AG04450 (cell line): ENCODE measurements around the gene CTSE. TPM values are rescaled to one million over a fixed set of nuclear protein-coding genes. Genes with fewer than 3 reads are reported as not detected.
"Not testable (repeated sequence)": the region's sequence is repeated elsewhere in the genome, so short reads cannot be mapped to it uniquely, and the experiment has no call there.

ENCODE experiments used
- CTCF ChIA-PET: fragments of 300-600, 350-600 bp; formaldehyde crosslinking; extraction: SDS; loops from one replicate; lab custom pipeline; 2022; ENCODE audit warnings: antibody characterized with exemption, inconsistent platforms; lab: Charles Lee
- POLR2A ChIA-PET: fragments of 350-600 bp; formaldehyde crosslinking; extraction: SDS; loops from one replicate; lab custom pipeline; 2021; ENCODE audit warnings: antibody characterized with exemption, inconsistent platforms; lab: Yijun Ruan, JAX
- DNase-seq: peaks from one replicate; pipeline ENCODE4 v3.0.0-alpha.2; 2011; ENCODE audit warnings: low read depth, low spot score
- H3K27ac ChIP-seq: one replicate; pipeline ENCODE4 v1.5.1; 2012; ENCODE audit warnings: low read depth, low read length, control low read depth
- H3K27me3 ChIP-seq: one replicate; pipeline ENCODE4 v1.6.0; 2012; ENCODE audit warnings: low read length; ENCODE audit not compliant: control insufficient read depth, insufficient read depth
- H3K4me3 ChIP-seq: 2 replicates; pipeline ENCODE4 v1.5.1; 2011; ENCODE audit warnings: mild to moderate bottlenecking, low read depth, low read length, control low read depth
- H3K9me3 ChIP-seq: 2 replicates; pipeline ENCODE4 v1.5.1; 2012; ENCODE audit warnings: low read length; ENCODE audit not compliant: control insufficient read depth, insufficient read depth
- polyA plus RNA-seq: library from polyadenylated mRNA; depleted of rRNA; stranded (reverse); fragments of >200 nt; gene quantifications from 2 replicates; pipeline ENCODE4 v1.2.3, GENCODE V29; 2011
- TF ChIP-seq, protein P1 (sequence below): IDR thresholded peaks from 2 replicates; pipeline ENCODE4 v1.5.1; 2011; ENCODE audit warnings: low read depth, low read length, control low read depth, inconsistent platforms

Gene CTSE
- polyA plus RNA-seq, 1 experiment = not detected

DNA sequence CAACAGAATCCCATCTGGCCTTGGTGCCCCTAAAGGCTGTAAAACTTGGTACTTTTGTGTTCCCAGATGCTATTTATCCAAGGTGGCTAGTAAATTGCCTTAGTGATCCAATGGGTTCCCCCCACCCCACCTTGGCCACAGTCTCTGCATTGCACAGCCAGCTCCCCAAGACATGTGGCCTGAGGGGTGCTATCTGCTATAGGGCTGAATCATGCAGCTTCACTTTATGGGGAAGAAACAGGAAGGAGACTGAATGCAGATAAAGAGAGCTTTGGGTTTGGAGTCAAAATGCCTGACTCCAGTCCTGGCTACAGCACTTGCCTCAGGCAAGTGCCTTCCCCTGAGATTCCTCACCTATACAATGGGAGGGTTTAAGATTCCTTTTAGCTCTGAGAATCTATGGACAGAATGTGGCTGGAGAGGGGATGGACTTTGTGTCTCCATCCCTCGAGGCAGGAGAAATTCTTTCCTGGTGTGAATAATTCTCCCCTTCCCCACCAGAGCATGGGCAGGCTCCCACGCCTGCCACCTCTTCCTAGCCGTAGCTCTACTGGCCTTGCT is 35.7 kb upstream of the CTSE start:
- no peak for DNase-seq
- CTCF ChIA-PET = no interaction called here
- POLR2A ChIA-PET = no interaction called here
- no peak overlapping the region for H3K27ac ChIP-seq
- H3K27me3 ChIP-seq = peaks cover 15% of the 10 kb centered on the region
- peaks cover 3% of the 10 kb centered on the region; the same call in 1 of the 2 replicates for H3K9me3 ChIP-seq
- TF ChIP-seq, protein P1, sequence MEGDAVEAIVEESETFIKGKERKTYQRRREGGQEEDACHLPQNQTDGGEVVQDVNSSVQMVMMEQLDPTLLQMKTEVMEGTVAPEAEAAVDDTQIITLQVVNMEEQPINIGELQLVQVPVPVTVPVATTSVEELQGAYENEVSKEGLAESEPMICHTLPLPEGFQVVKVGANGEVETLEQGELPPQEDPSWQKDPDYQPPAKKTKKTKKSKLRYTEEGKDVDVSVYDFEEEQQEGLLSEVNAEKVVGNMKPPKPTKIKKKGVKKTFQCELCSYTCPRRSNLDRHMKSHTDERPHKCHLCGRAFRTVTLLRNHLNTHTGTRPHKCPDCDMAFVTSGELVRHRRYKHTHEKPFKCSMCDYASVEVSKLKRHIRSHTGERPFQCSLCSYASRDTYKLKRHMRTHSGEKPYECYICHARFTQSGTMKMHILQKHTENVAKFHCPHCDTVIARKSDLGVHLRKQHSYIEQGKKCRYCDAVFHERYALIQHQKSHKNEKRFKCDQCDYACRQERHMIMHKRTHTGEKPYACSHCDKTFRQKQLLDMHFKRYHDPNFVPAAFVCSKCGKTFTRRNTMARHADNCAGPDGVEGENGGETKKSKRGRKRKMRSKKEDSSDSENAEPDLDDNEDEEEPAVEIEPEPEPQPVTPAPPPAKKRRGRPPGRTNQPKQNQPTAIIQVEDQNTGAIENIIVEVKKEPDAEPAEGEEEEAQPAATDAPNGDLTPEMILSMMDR = no peak
- no peak overlapping the region for H3K4me3 ChIP-seq

DNA sequence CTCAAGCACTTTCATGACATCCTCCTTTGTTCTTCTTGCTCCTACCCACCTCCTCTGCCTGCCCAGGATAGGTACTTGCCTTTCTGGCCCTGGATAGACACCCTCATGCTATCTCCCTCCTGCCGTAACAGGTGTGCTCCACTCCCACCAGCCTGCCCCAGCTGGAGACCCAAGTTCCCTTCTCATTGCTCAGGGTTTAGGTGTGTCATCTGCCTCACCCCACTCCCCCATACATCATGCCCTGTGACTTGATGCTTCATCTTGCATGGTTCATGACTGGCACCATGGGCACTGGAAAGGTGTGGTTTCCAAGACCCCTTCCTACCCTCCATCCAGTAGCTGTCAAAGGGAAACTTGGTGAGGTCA is 35.2 kb upstream of the CTSE start:
- Histone ChIP-seq H3K4me3 (no peak overlapping the region), H3K9me3 (peaks cover 3% of the 10 kb centered on the region; the same call in 1 of the 2 replicates), H3K27me3 (peaks cover 15% of the 10 kb centered on the region), H3K27ac (no peak overlapping the region)
- ChIA-PET CTCF (no interaction called here), POLR2A (no interaction called here)
- DNase-seq = no peak
- TF ChIP-seq, protein P1 = no peak

DNA sequence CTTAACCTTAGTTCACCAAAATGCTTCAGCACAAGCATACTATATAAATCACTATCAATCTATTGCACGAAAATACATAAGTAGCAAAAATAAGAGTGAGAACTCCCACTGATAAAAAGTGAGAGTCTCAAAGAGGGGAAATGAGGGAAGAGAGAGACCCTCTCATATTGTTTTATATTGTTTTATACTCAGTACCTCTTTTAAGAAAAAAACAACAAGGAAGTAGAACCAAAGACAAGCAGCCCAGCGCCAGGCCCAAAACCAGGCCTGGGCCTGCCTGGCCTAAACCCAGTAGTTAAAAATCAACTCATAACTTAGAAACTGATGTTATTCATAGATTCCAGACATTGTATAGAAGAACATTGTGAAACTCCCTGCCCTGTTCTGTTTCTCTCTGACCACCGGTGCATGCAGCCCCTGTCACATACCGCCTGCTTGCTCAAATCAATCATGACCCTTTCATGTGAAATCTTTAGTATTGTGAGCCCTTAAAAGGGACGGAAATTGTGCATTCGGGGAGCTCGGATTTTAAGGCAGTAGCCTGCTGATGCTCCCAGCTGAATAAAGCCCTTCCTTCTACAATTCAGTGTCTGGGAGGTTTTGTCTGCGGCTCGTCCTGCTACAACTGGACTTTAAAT is 34.7 kb upstream of the CTSE start:
- H3K4me3 ChIP-seq, CTCF ChIA-PET, H3K9me3 ChIP-seq, POLR2A ChIA-PET, DNase-seq, H3K27ac ChIP-seq: not testable (repeated sequence)
- peaks cover 15% of the 10 kb centered on the region for H3K27me3 ChIP-seq

DNA sequence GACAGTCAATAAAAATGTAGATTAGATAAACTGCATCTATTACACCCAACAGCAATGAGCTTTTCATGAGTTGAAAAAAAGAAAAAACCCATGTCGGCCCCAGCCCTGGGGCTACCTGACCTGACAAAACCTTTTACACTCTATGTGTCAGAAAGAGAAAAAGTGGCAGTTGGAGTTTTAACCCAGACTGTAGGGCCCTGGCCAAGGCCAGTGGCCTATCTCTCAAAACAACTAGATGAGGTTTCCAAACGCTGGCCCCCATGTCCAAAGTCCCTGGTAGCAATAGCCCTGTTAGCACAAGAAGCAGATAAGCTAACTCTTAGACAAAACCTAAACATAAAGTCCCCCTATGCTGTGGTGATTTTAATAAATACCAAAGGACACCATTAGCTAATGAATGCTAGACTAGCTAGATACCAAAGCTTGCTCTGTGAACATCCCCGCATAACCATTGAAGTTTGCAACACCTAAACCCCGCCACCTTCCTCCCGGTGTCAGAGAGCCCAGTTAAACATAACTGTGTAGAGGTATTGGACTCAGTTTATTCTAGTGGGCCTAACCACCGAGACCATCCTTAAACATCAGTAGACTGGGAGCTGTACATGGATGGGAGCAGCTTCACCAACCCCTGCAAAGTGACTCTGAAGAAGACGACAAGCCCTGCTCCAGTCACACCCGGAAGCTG is 32.1 kb upstream of the CTSE start:
- H3K27ac ChIP-seq, H3K4me3 ChIP-seq, DNase-seq, H3K9me3 ChIP-seq, POLR2A ChIA-PET: not testable (repeated sequence)
- peaks cover 20% of the 10 kb centered on the region for H3K27me3 ChIP-seq
- CTCF ChIA-PET = interaction anchor here (0.6 kb wide), 1 partner anchor 76 kb away, joined by 4 read pairs; no protein-coding TSS in a partner anchor

DNA sequence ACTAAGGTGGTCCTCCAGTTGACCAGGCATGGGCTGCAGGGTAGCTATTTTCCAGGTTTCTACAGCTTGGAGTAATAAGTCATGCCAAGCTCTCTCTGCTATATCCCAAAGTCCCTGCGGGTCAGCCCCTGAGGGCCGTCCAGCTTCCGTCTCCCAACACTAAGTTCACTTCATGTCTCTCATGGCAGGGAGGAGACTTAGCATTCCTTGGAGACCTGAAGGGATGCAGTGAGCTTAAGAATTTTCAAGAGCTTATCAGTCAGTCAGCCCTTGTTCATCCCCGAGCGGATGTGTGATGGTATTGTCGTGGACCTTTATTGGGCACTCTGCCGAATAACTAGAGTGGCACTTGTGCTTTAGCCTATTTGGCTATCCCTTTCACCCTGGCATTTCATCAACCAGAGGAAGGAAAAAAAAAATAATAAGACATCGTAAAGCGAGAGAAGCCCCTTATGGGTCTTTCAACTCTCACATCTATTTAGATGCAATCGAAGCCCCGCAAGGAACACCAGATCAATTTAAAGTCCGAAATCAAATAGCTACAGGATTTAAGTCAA is 31.5 kb upstream of the CTSE start:
- H3K9me3 ChIP-seq, POLR2A ChIA-PET, H3K27ac ChIP-seq, CTCF ChIA-PET, DNase-seq, H3K4me3 ChIP-seq: not testable (repeated sequence)
- peaks cover 20% of the 10 kb centered on the region for H3K27me3 ChIP-seq

DNA sequence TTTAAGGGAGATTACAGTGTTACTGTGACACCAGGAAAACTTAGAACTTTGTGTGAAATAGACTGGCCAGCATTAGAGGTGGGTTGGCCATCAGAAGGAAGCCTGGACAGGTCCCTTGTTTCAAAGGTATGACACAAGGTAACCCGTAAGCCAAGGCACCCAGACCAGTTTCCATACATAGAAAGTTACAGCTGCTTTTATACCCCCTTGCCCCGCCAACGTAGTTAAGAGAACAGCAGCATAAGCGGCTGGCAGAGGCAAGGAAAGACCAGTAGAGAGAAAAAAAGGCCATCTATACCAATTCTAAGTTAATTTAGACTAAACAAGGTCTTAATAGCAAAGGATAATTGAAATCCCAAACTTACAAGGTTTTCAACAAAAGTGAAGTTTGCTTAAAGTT is 29.9 kb upstream of the CTSE start:
- H3K27me3 ChIP-seq = peaks cover 16% of the 10 kb centered on the region
- H3K4me3 ChIP-seq, POLR2A ChIA-PET, H3K9me3 ChIP-seq, H3K27ac ChIP-seq, CTCF ChIA-PET, DNase-seq: not testable (repeated sequence)

DNA sequence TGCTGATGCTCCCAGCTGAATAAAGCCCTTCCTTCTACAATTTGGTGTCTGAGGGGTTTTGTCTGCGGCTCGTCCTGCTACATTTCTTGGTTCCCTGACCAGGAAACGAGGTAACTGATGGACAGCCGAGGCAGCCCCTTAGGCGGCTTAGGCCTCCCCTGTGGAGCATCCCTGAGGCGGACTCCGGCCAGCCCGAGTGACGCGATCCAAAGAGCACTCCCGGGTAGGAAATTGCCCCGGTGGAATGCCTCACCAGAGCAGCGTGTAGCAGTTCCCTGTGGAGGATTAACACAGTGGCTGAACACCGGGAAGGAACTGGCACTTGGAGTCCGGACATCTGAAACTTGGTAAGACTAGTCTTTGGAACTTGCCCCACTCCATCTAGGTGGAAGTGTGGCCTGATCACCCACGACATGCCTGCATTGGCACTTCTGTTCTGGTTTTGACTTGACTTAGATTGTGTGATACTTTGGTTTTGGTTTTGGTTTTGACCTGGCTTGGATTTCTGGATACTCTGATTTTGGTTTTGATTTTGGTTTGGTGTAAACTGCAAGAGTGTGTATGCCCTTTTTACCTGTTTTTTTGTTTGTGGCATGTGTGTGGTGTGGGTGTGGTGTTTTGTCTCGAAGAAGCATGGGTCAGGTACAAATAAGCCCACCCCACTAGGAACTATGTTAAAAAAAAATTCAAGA is 29.4 kb upstream of the CTSE start, which contains the start of gene RHEX:
Gene RHEX (plus strand): TSS at position 255 of the 692 bp plus-strand sequence. CDS start 44,656 bp downstream, outside the sequence.
- H3K4me3 ChIP-seq, CTCF ChIA-PET, POLR2A ChIA-PET, H3K9me3 ChIP-seq, H3K27ac ChIP-seq, DNase-seq: not testable (repeated sequence)
- peaks cover 21% of the 10 kb centered on the region for H3K27me3 ChIP-seq

DNA sequence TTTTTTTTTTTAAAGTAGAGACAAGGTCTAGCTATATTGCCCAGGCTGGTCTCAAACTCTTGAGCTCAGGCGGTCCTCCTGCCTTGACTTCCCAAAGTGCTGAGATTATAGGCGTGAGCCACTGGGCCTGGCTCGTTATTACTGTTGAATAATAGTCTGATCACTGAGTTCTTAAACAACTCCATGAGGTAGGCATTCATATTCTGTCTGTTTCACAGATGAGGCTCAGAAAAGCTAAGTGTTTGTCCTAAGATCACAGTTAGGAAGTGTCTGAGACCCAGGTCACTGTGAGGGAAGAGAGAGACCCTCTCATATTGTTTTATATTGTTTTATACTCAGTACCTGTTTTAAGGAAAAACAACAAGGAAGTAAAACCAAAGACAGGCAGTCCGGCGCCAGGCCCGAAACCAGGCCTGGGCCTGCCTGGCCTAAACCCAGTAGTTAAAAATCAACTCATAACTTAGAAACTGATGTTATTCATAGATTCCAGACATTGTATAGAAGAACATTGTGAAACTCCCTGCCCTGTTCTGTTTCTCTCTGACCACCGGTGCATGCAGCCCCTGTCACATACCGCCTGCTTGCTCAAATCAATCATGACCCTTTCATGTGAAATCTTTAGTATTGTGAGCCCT is 28.7 kb upstream of the CTSE start:
- CTCF ChIA-PET, H3K4me3 ChIP-seq, DNase-seq, H3K9me3 ChIP-seq, POLR2A ChIA-PET, H3K27ac ChIP-seq: not testable (repeated sequence)
- peaks cover 25% of the 10 kb centered on the region for H3K27me3 ChIP-seq
